Posterior cingulate gyrus (tissue), 11 donors: ENCODE data around the gene ZKSCAN4.

Experiments used
- DNase-seq, 10 donors: peaks; one replicate each; pipeline versions ENCODE4 v3.0.0 to v3.0.0-alpha.2; 2020 to 2021; ENCODE audit warnings: mixed read lengths in 3 of 10
- intact Hi-C: fragments of 100-400 bp; cut with DNase I; formaldehyde crosslinking; loops from one replicate; pipeline ENCODE4 v1.15.1; 2023

ZKSCAN4 gene

DNA sequence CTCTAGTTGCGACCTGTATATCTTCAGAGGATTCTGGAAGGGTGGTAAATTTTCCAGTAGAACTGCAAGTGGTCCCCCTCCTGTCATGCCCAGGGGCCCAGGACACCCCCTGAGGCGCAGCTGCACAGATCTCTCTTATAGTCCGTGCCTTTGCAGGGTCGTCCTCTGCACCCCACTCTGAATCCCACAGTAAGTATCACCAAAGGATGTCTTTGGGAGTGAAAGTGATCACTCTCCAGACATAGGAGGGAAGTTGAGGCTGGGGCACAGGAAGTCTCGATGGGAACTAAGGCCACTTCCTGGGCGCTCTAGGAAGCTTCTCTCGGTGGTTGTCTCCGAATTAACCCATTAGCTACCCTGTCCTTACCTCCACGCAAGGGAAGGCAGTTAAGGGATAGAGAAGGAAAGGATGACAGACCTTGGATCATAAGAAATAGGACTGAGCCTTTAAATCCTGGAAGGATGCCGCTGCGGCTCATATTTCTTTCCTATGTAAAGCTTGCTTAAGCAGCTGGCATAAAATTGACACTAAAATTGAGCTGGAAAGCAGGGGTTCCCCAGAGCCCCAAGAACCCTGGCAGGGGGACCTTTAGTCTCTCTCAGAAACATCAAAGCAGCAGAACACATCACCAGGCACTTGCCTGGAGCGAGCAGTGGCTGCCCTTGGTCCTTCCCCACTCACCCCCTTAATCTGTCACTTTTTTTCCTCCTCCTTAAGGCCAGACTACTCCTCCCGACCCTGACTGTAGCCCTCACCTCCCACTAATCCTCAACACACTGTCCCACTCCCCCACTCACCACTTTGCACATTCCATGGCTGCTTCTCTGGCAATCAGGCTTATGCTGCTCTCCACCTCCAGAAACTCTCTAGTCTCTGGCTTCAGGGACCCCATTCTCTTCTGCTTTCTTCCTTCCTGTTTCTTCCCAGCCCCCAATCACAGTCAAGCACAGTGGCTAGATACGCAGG is at the start of gene ZKSCAN4:
Gene ZKSCAN4, minus strand, starts transcription at position 261 of the 967 bp plus-strand sequence. CDS start 289 bp downstream, outside the sequence.
- intact Hi-C loops, result loop anchor here (10.0 kb wide), 1 partner anchor 117 kb away; no protein-coding TSS in a partner anchor
- DNase-seq, result peak; percentile 63 to 96 (median 76)

- intact Hi-C loops, result no loop called here
- no peak for DNase-seq
These were observed 44.5 kb upstream of the ZKSCAN4 start for GRCh38 chr6:28296520-28297060.

GRCh38 chr6:28295326-28295725 is 43.3 kb upstream of the ZKSCAN4 start:
- DNase-seq, result no peak
- intact Hi-C loops, result no loop called here

- DNase-seq, result no peak
- intact Hi-C loops, result no loop called here
These were observed 39.5 kb upstream of the ZKSCAN4 start for GRCh38 chr6:28291573-28291972.

GRCh38 chr6:28282926-28283325 is 30.9 kb upstream of the ZKSCAN4 start:
- DNase-seq, result no peak
- intact Hi-C loops, result no loop called here

DNA sequence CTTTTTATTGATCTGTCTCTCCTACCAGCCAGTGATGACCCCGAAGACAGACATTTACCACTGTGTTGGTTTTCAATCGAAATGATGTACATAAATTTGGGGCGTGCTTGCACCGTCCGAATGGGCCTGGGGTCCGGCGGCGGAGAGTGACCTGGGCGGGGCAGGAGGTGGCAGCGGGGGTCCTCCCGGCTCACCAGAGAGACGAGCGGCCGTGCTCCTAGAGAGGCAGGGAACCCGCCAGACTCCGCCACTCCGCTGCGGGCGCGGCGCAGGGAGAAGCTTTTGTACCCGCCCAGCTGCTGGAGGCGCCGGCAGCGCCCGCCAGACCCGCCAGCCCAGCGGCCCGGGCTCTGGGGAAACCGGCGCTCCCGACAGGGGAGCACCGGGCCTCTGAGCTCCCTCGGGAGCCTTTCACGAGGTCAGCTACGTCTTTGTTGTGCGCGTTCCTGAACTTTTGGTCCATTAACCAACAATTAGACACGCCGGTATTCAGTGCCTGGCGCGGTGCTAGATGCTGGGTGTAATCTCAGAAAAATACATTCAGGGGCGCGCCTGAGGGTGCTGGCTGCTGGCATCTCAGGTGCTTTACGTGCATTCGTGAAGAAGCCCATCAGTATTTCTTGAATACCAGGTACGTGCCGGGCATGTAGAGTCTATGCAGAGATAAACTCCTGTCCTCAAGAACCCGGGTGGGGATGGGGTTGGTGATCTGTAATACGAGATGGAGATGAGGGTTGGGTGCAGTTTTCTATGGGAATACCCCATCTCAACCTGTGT is 29.4 kb upstream of the ZKSCAN4 start, which contains the start of gene PGBD1:
Gene PGBD1, plus strand, starts transcription at position 285 of the 777 bp plus-strand sequence. CDS start 2,242 bp downstream, outside the sequence.
- intact Hi-C loops, result no loop called here
- peak; percentile 49 to 97 (median 77) for DNase-seq

- intact Hi-C loops, result no loop called here
- no peak for DNase-seq
These were observed 28.7 kb upstream of the ZKSCAN4 start for GRCh38 chr6:28280595-28281287.

GRCh38 chr6:28277746-28278145 is 25.7 kb upstream of the ZKSCAN4 start:
- DNase-seq, result no peak
- intact Hi-C loops, result no loop called here

DNA sequence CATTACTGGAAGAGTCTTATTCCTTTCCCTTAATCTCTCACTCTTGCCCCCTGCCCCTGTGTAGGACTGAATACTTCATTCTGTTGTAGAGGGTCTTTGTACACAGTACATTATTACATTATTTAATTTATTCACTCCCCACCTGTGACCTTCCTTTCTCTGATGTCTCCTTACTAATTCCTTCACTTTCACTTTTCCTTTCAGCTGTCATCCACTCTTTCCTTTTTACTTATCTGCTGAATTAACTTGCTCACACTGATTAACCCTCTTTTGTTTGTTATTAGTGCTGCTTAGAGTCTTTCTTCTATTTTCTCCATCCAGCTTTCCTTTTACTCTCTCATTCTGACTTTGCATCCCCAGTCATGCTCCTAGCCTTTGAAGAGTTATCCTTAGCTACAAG is 22.8 kb upstream of the ZKSCAN4 start:
- intact Hi-C loops, result loop anchor here (5.0 kb wide), 1 partner anchor 82 kb away; no protein-coding TSS in a partner anchor

DNA sequence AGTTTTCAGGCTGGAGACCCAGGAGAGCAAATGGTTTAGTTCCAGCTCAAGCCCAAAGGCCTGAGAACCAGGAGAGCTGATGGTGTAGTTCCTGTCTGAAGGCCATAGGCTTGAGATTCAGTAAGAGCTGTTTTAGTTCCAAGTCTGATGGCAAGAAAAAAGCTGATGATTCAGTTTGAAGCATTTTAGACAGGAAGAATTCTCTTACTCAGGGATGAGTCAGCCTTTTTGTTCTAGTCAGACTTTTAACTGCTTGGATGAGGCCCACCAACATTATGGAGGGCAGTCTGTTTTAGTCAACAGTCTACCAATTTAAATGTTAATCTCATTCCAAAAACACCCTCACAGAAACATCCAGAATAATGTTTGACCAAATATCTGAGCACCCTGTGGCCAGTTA is 17.4 kb upstream of the ZKSCAN4 start:
- no peak for DNase-seq
- intact Hi-C loops, result loop anchor here (5.0 to 10.0 kb wide), 2 partner anchors 63 to 185 kb away; partner anchors contain the start of gene ZNF165

More for the DNA sequence above, 22.8 kb upstream of the ZKSCAN4 start:
- no peak for DNase-seq

DNA sequence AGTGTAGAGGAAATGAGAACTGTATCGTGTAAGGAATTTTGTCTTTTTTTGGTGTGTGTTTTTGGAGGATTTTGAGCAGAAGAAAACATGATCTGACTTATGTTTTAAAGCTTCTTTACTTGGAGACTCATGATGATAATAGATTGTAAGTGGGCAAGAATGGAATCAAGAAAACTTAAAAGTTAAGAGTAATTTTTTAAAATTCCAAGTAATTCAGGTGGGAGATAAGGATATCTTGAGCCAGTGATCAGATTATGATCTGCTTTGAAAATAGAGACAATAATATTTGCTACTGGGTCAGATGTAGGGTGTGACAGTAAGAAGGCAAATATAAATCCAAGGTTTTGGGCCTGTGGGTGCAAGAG is 15.6 kb upstream of the ZKSCAN4 start:
- intact Hi-C loops, result loop anchor here (5.0 to 10.0 kb wide), 2 partner anchors 65 to 183 kb away; partner anchors contain the start of gene ZNF165
- no peak for DNase-seq

DNA sequence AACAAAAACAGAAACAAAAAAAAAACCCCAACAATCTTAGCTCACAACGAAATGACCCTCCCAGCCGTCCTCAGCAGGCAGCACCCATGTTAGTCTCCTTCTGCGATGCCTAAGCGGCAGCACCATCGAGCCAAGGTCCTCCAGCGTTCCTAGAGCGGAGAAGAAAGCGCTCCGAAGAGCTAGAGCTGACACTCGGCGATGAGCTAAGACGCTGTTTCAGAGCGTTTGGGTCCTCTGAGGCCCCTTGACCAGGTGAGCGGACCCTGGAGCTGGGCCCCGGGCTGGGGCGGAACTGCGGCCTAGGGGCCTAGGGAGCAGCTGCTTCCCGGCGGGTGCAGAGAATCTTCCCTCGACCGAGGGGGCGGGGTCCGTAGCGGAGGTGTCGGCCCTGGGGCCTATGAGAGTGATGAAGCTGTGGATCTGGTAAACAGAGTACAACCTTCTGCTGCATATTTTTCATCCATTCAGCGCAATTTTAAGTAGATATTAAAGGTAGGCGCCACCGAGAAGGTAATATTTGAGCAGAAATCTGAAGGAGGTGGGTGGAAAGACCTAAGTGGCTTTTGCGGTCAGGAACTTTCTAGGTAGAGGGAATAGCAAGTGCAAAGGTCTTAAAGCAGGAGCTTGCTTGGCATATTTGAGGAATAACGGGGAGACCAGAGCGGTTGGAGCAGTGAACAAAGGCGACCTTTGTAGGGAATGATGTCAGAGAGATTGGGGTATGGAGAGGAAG is 15.1 kb upstream of the ZKSCAN4 start, which contains the start of gene ZSCAN26:
Gene ZSCAN26, plus strand, starts transcription at position 182 of the 733 bp plus-strand sequence. CDS start 4,777 bp downstream, outside the sequence.
- DNase-seq, result peak; percentile 74 to 97 (median 82)
- intact Hi-C loops, result loop anchor here (5.0 to 10.0 kb wide), 2 partner anchors 65 to 182 kb away; partner anchors contain the start of gene ZNF165

DNA sequence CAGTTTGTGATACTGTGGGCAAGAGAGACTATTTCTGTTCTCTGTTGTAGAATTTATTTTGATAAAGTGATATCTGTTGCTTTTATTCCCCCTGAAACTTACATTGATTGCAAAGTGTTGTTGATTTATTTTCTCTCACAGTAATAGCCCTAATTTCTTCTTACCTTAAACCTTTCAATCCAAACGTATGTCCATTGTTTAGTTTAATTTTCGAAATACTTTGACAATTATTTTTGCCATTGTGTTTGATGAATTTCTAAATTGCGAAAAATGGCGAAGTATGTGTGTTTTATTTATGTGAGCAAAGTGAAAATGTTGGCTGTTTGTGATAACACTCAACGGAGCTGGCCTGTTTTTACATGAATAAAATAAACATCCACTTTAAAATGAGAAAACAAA is 14.5 kb upstream of the ZKSCAN4 start:
- no peak for DNase-seq
- intact Hi-C loops, result loop anchor here (5.0 to 10.0 kb wide), 2 partner anchors 66 to 182 kb away; partner anchors contain the start of gene ZNF165

- intact Hi-C loops, result loop anchor here (5.0 to 10.0 kb wide), 2 partner anchors 67 to 180 kb away; partner anchors contain the start of gene ZNF165
- DNase-seq, result no peak
These were observed 12.8 kb upstream of the ZKSCAN4 start for GRCh38 chr6:28264834-28265401.

GRCh38 chr6:28263922-28264321 is 11.9 kb upstream of the ZKSCAN4 start:
- intact Hi-C loops, result loop anchor here (10.0 kb wide), 1 partner anchor 179 kb away; the partner anchor contains the start of gene ZNF165

GRCh38 chr6:28258877-28259777 is 7.1 kb upstream of the ZKSCAN4 start, which contains the start of gene NKAPL:
TSS of gene NKAPL (plus strand) at chr6:28259297. CDS start at chr6:28259372, 75 bp downstream.
- peak; percentile 52 to 95 (median 70) for DNase-seq
- intact Hi-C loops, result loop anchor here (10.0 kb wide), 1 partner anchor 124 kb away; no protein-coding TSS in a partner anchor

More at GRCh38 chr6:28263922-28264321, 11.9 kb upstream of the ZKSCAN4 start:
- no peak for DNase-seq

DNA sequence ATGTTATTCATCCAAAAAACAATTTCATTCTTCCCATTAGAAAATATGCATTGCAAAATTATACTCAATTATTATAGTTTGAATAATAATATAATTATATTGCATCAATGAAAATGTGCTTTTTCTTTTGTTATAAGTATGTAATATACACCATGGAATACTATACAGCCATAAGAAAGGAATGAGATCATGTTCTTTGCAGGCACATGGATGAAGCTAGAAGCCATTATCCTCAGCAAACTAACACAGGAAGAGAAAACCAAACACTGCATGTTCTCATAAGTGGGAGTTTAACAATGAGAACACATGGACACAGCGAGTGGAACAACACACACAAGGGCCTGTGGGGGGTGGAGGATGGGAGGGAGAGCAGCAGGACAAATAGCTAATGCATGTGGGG is 5.0 kb upstream of the ZKSCAN4 start:
- no peak for DNase-seq
- intact Hi-C loops, result loop anchor here (10.0 kb wide), 1 partner anchor 122 kb away; no protein-coding TSS in a partner anchor
